Right lobe of liver (tissue), 4 donors: ENCODE data around the gene ATXN2.
"Not testable (repeated sequence)": the region's sequence is repeated elsewhere in the genome, so short reads cannot be mapped to it uniquely, and the experiment has no call there.

Source experiments
- CTCF ChIP-seq, 4 donors: fragments of 200-600 bp in 3 of 4; fragments of 450-650 bp in 1 of 4; IDR thresholded peaks; one replicate each; pipeline versions ENCODE4 v1.5.1 to v1.8.0; 2016 to 2022; ENCODE audit warnings: antibody characterized with exemption in 4 of 4, mild to moderate bottlenecking in 2 of 4
- POLR2A ChIP-seq: fragments of 450-650 bp; IDR thresholded peaks from one replicate; pipeline ENCODE4 v1.6.1; 2017; ENCODE audit warnings: antibody characterized with exemption, mild to moderate bottlenecking
- donor health status: DM: no; HTN: no; CAD: no.
- donor health status: DM: no; HTN: no; CAD: no.
- donor health status: DM: no; HTN: yes; CAD: no.

- TF ChIP-seq CTCF (IDR thresholded peaks at IDR 0.05); POLR2A: not testable (repeated sequence)
Measured at GRCh38 chr12:111507258-111507657, 91.9 kb downstream of the ATXN2 start.
